Stimulated activated CD4-positive, alpha-beta T cell treated with anti-CD3 and anti-CD28 coated beads, Interleukin-12 subunit alpha, Interleukin-12 subunit beta, amount 100 ng/mL, for 48 hours (primary cell): ENCODE data around the gene TINCR.
"Not testable (repeated sequence)": the region's sequence is repeated elsewhere in the genome, so short reads cannot be mapped to it uniquely, and the experiment has no call there.

ENCODE experiments used
- DNase-seq, 3 donors: peaks; one replicate each; pipeline ENCODE4 v3.0.0-alpha.2; 2020; ENCODE audit warnings: low read depth in 2 of 3, low spot score in 1 of 3

TINCR gene

GRCh38 chr19:5567360-5567969, at the start of gene TINCR:
Gene TINCR (minus strand): TSS chr19:5567953.
- no peak for DNase-seq

- no peak for DNase-seq
Measured at GRCh38 chr19:5617080-5617479, 49.3 kb upstream of the TINCR start.

GRCh38 chr19:5615756-5616327, 48.1 kb upstream of the TINCR start:
- no peak for DNase-seq

GRCh38 chr19:5612891-5613865, 45.4 kb upstream of the TINCR start:
- no peak for DNase-seq

GRCh38 chr19:5609881-5610448, 42.2 kb upstream of the TINCR start:
- no peak for DNase-seq

- DNase-seq, result not testable (repeated sequence)
Measured at GRCh38 chr19:5608766-5609165, 41.0 kb upstream of the TINCR start.

- DNase-seq, result no peak
Measured at GRCh38 chr19:5608291-5608690, 40.5 kb upstream of the TINCR start.

GRCh38 chr19:5607318-5608275, 39.8 kb upstream of the TINCR start:
- no peak for DNase-seq

GRCh38 chr19:5605362-5605761, 37.6 kb upstream of the TINCR start:
- no peak for DNase-seq

GRCh38 chr19:5603626-5604025, 35.9 kb upstream of the TINCR start:
- no peak for DNase-seq

- DNase-seq, result no peak
Measured at GRCh38 chr19:5600797-5601196, 33.0 kb upstream of the TINCR start.

- no peak for DNase-seq
Measured at GRCh38 chr19:5595745-5596144, 28.0 kb upstream of the TINCR start.

GRCh38 chr19:5595129-5595528, 27.4 kb upstream of the TINCR start:
- no peak for DNase-seq

GRCh38 chr19:5594521-5594950, 26.8 kb upstream of the TINCR start:
- no peak for DNase-seq

GRCh38 chr19:5593343-5594255, 25.8 kb upstream of the TINCR start:
- no peak for DNase-seq

GRCh38 chr19:5592531-5593342, 25.0 kb upstream of the TINCR start:
- DNase-seq, result no peak

GRCh38 chr19:5591476-5591875, 23.7 kb upstream of the TINCR start:
- no peak for DNase-seq

- DNase-seq, result no peak
Measured at GRCh38 chr19:5590865-5591154, 23.1 kb upstream of the TINCR start.
